GM12873 (cell line): Measurements from ENCODE around the gene CACNA2D3.

Source experiments
- CTCF ChIP-seq: IDR thresholded peaks from 2 replicates; pipeline ENCODE4 v1.5.1; 2012; ENCODE audit warnings: low read depth, mild to moderate bottlenecking, moderate library complexity, low read length, control low read depth; ENCODE audit not compliant: insufficient read depth; ENCODE audit errors: missing control alignments

The CACNA2D3 gene

GRCh38 chr3:54198556-54198955, 76.2 kb downstream of the CACNA2D3 start:
- no peak for TF ChIP-seq CTCF

GRCh38 chr3:54202054-54202453, 79.7 kb downstream of the CACNA2D3 start:
- no peak for TF ChIP-seq CTCF

- no peak for TF ChIP-seq CTCF
Observed at GRCh38 chr3:54202651-54203248, 80.4 kb downstream of the CACNA2D3 start.

GRCh38 chr3:54206874-54207273, 84.5 kb downstream of the CACNA2D3 start:
- TF ChIP-seq CTCF, result no peak

GRCh38 chr3:54211097-54211496, 88.7 kb downstream of the CACNA2D3 start:
- TF ChIP-seq CTCF, result no peak

- no peak for TF ChIP-seq CTCF
Observed at GRCh38 chr3:54212723-54213122, 90.4 kb downstream of the CACNA2D3 start.

- no peak for TF ChIP-seq CTCF
Observed at GRCh38 chr3:54213907-54214306, 91.6 kb downstream of the CACNA2D3 start.

GRCh38 chr3:54214845-54215244, 92.5 kb downstream of the CACNA2D3 start:
- no peak for TF ChIP-seq CTCF
